GM12872 (cell line): ENCODE data around the gene PITPNC1.

Source experiments
- TF ChIP-seq, protein P1 (sequence below): IDR thresholded peaks from 3 replicates; pipeline ENCODE4 v1.5.1; 2011; ENCODE audit warnings: low read depth, mild to moderate bottlenecking, low read length, moderate library complexity; ENCODE audit not compliant: insufficient read depth

The PITPNC1 gene

DNA sequence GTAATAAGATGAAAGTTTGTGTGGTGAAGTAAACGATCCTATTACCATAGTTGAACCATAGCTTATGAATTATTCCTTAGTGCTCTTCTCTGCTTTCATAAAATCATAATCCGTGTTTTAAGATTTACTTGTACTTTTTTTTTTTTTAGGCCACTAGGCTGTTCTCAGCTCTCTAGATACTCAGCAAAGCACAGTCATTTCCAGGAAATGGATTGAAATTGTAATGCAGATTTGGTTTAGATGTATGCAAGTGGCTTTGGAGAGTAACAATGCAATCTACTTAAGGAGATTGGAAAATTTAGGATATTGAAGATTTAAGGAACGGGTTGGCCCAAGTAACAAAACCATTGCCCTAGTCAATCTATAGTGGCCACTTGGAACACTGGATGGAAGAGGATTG is 125.1 kb downstream of the PITPNC1 start:
- TF ChIP-seq, protein P1, sequence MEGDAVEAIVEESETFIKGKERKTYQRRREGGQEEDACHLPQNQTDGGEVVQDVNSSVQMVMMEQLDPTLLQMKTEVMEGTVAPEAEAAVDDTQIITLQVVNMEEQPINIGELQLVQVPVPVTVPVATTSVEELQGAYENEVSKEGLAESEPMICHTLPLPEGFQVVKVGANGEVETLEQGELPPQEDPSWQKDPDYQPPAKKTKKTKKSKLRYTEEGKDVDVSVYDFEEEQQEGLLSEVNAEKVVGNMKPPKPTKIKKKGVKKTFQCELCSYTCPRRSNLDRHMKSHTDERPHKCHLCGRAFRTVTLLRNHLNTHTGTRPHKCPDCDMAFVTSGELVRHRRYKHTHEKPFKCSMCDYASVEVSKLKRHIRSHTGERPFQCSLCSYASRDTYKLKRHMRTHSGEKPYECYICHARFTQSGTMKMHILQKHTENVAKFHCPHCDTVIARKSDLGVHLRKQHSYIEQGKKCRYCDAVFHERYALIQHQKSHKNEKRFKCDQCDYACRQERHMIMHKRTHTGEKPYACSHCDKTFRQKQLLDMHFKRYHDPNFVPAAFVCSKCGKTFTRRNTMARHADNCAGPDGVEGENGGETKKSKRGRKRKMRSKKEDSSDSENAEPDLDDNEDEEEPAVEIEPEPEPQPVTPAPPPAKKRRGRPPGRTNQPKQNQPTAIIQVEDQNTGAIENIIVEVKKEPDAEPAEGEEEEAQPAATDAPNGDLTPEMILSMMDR: no peak

DNA sequence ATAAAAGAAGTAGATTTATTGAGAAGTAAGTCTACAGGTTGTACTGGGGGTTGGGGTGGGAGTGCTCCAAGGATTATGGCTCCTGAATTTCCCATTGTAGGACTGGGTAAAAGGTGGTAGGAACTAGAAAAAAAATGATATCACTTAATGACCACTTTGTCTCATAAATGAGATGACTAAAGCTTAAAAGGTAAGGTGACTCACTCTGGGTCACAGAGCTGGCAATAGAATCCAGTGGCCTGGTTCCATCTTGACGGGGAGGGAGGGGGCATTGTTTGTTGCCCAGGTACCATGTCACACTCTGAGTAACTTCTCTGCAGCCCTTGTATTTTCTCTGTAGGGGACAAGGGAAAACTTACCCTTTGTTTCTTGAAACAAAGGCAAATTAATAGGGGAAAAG is 126.1 kb downstream of the PITPNC1 start:
- TF ChIP-seq, protein P1: no peak

DNA sequence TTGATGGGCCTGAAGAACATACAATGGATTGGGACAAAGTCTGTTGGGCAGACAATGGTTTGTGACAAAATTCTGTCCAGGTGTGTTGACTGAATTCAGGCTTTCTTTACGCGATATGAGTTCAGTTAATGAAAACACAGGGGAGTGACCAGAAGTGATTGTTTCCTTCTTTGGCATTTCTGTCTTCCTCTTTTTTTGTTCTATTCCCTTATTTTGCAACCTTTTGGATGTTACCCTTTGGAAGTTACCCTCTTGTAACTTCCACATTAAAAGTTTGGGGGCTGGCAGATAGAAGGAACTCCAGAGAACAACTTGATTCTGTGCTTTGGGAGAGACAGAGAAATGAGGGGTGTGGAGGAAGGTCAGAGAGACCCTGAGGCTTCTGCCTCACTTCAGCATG is 126.7 kb downstream of the PITPNC1 start:
- TF ChIP-seq, protein P1: no peak

DNA sequence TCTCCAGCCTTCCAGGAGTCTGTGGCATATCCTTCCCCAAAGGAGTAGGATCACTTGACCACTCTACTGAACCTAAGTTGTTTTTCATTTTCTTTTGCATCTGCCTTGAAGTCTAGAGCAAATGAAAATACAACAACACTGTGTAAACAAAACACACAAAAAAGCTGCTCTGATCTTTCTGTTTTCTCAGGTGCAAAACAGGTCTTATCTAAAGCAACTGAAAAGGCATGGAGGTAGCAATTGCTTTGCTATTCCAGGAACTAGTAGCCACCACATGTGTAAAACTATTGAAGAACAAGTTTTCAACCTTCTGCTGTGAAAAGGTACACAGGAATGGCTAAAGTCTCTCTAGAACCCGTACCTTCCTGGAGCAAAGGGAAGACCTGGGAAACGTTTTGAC is 127.1 kb downstream of the PITPNC1 start:
- TF ChIP-seq, protein P1: no peak

DNA sequence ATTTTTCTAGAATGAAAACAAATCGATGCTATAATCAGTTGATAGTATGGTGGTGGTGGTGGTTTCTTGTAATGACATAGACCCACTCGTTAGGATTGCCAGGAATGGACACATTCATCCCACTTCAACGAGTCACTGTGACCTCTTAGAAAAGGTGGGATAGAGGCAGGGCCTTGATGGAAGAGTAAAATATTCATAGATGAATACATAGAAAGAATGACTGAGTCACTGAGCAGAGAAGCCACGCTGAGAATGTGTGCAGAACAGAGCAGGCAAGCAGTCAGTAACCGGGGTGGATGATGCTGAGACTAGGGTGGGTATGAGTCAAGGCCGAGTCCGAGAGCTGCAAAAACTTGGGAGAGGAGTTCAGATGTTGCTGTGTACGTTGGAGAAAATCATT is 129.9 kb downstream of the PITPNC1 start:
- TF ChIP-seq, protein P1: no peak

DNA sequence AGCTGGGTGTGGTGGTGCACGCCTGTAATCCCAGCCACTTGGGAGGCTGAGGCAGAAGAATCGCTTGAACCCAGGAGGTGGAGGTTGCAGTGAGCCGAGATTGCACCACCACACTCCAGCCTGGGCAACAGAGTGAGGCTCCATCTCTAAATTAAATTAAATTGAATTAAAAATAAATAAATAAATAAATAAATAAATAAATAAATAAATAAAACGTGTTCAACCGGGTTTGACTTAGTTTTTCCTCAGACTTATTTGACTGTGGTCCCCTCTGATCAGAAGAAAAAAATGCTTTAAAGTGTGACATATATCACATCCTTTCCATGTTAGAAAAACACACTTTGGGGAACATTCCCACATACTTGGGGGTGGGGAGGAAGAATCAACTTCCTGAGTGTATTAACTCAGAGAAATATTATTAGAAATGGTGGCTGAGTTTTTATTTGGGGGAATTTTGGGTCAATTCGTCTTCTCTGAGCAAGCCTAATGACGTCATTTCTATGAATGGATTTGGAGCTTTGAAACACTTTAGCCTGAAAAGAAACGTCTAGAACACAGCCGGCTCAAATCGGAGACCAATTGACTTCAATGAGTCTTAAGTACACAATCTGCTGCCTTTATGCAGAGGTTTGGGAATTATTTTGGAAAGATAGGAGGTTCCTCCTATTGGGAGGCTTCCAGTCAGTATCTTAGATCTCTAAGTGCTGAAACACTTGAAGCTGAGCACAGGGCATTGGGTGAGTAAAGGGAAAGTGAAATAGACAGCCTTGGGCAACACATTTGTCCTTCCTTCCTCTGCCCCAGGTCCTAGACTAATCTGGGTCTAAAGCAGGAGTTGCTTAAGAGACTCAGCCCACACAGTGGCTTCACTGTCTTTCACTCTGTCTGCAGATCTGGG is 132.6 kb downstream of the PITPNC1 start:
- TF ChIP-seq, protein P1: no peak

DNA sequence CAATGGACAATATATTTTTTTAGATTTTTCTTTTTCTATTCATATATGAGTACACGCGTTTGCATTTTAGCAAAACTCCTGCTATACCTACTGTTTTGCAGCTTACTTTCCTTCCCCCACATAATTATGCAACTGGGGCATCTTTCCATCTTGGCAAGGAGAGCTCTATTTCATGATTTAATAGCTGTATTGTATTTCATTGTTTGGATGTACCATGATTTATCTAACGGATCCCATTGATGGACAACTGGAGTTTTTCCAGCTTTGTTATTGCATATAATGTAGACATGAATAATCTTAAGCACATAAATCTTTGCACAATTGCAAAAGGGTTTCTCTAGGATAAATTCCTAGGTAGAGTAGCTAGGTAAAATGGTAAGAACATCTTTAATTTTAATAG is 133.9 kb downstream of the PITPNC1 start:
- TF ChIP-seq, protein P1: no peak
